Amygdala (tissue), 56 donors: ENCODE measurements around the gene CPNE2.

Experiments
- DNase-seq, 56 donors: peaks; one replicate each; lab custom pipeline; 2025; lab: John Stamatoyannopoulos, UW

The CPNE2 gene

DNA sequence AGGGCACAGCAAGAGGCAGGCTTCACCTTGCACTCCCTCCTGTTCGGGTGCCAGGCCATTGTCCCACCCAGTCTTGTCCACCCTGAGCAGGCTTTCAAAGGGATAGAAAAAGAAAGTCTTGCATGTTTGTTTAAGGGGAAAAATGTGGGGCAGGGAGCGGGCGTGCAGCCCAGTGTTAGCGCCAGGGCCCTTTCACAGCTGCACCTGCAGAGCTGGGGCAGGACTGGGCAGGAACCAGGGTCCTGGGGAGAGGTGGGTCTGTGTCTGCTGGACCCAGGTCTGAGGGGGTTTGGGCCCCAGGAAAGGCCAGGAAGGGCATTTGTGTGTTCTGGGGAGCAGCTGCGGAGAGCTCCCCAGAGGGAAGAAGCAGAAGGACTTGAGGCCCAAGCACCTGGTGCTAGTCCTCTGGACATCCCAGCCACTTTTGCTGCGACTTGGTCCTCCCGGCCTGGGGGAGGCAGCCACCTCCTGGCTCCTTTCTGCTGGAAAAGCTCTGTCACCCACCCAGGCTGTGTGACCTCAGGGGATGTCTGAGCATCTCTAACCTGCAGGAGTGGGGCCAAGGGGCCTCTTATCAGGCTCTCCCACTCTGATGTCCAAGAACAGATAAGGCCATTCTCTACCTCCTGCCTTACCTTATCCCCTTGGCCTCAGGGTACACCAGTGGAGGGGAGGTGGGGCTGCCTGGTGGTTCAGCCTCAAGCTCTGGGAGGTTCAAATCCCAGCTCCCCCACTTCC is 48.7 kb downstream of the CPNE2 start:
- DNase-seq, result no peak

DNA sequence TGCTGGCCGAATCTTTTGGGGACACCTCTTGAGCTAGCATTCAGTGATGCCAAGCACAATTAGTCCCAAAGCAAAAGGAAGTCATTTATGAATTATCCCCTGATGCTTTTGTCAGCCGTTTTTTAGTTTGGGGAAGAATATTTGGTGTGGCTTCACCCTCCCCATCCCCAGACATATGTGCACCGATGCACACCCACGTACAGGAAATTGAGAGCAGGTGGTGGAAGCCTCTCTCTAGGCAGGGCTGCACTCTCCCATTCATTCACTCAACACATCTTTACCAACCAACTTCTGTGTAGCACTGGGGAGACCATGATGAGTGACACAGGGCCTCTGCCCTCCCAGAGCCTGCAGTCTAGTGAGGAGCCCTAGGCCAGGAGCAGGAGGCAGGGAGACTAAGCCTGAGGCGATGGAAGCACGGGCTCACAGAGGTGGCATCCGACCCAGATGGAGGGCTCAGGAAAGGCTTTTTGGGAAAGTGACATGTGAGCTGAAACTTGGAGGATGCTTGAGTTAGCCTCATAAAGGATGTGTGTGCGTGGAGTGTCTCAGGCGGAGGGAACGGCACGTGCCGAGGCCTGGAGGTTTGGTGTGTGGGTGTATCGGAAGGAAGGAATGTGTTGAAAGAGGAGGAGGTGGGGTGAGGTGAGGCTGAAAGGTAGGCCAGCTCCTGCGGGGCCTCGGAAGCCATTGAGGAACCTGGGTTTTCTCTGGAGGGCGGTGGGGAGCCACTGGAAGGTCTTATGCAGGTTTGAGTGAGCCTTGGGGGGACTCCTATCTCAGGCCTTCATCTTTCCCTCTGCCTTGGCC is 49.6 kb downstream of the CPNE2 start:
- no peak for DNase-seq

DNA sequence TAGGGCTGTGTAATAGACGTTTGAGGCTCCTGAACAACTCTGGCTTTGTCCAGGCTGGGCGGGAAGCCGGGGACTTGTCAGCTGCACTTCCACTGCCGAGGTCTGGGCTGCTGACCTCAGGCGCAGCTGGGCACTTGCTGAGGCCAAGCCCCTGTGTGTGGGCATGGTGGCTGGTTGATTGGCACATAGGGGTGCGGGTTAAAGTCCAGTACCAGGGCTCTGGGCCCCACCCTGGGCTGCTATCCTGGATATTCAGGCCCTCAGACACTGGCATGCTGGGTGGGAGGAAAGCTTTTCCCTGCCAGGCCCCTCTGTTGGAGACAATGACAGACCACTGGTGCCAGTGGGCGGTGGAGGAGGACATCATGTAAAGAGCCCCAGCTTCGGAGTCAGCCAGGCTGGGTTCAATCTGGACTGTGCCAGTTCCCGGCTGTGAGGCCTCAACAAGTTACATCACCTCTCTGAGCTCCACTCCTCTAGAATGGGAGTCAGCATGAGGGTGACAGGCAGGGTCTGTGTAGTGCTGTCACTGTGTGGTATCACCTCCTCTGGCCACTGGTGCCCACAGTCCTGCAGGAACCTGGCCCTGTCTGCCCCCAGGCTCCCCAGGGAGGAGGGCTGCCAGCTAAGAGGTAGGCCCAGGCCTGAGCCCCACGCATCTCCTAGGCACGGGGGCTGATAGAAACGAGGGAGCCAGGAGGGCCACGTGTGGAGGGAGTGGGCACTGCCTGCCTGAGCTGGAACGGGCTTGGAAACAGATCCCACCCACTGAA is 51.0 kb downstream of the CPNE2 start:
- DNase-seq, result peak in 54 of 56 donors; percentile 31 to 96 (median 82)

GRCh38 chr16:57144027-57144426 is 51.6 kb downstream of the CPNE2 start:
- DNase-seq, result no peak

GRCh38 chr16:57145046-57146021 is 53.0 kb downstream of the CPNE2 start:
- no peak for DNase-seq

DNA sequence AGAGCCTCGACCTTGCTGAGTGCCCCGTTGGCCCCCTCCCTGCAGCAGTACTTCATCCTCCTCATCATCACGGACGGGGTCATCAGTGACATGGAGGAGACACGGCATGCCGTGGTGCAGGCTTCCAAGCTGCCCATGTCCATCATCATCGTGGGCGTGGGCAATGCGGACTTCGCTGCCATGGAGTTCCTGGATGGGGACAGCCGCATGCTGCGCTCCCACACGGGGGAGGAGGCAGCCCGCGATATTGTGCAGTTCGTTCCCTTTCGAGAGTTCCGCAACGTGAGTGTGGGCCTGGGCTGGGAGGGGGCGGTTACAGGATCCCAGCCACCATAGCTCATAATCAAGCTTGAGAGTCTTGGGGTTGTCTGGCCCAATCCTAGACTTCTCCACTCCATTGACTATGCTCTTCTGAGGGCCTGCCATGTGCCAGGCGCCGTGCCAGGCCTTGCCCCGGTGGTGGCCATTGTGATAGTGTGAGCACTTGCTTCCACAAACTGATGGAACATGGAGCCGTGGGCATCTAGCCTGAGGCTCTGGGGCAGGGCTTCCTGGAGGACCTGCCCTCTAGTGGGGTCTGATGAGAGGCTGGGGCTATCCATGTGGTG is 53.8 kb downstream of the CPNE2 start:
- peak in 1 of 56 donors; percentile 26 for DNase-seq

DNA sequence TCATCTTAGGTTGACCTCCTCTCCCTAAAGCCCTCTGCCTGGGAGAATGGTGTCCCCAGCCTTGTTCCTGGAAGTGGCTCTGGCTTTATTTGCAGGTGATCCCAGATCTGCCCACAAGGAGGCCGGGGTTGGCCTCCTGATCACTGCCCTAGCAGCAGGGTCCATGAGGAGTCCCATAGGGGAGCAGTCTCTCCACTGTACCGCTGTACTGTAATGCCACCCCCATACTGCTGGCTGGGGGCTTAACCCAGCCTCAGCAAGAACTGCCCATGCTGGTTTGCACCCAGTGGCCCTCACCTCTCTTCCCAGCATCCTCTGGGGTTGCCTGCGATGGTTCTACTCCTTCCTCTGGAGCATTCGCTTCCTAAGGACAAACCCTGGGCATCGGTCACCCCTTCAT is 54.4 kb downstream of the CPNE2 start:
- DNase-seq, result no peak

GRCh38 chr16:57147381-57148221 is 55.2 kb downstream of the CPNE2 start:
- peak in 16 of 56 donors; percentile 27 to 69 (median 47) for DNase-seq

DNA sequence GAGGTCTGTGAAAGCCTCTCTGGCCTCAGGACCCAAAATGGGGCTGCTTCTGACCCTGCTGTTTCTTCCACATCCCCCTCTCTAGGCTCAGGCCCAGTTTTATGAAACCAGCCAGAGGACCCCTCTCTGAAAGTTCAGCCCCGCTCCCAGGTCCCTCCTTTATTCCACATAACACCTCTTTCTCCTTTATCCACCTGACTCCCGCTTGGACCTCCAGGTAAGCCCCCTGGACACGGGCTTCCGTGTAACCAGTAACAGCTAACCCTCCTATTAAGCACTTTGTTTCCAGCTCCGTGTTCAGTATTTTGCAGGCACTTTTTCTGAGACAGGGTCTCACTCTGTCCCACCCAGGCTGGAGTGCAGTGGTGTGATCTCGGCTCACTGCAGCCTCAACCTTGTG is 56.1 kb downstream of the CPNE2 start:
- DNase-seq, result no peak

GRCh38 chr16:57149391-57149790 is 57.0 kb downstream of the CPNE2 start:
- DNase-seq, result no peak

DNA sequence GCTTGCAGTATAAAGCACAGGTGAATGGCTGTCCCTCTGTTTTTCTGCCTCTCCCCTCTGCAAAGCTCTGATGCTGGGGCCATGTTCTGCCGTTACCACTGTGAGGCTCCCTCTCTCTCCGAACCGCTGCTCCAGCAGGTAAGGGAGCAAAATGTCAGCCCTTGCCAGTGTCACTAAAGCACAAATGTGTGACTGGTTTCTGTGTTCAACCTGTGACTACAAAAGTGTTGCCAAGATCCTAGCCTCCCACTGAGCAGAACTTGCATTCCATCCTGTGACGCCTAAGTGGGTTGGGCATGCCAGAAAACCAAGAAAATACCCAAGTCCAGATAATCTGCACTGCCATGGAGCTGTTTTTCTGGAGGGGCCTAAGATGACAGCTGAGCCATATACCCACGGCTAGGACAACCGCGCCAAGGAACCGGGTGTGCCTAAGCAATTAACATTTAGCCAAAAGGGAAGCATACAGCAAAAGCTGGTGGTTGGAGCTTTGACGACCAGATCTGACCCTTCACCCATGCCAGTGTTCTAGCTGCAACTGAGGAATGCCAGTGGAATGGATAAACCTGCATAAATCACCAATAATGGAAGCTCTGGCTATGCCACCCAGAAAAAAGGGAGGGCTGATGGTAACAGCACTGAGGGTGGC is 58.4 kb downstream of the CPNE2 start:
- DNase-seq, result no peak

DNA sequence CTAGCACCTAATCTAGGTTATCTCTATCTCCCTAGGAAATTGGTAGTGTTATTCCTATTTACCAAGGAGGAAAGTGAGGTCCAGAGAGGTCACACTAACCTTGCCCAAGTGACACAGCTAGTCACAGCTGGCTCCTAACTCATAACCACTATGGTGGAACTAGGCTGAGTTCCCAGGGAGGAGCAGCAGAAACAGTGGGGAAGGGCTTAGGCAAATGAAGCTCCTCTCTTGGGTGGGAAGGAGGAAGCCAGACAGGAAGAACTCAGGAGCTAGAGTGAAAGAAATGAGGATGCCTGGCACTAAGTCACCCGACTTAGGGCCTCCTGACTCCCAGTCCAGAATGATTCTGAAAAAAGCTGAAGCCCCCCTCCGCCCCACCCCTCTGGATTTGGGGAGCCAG is 59.0 kb downstream of the CPNE2 start:
- no peak for DNase-seq

DNA sequence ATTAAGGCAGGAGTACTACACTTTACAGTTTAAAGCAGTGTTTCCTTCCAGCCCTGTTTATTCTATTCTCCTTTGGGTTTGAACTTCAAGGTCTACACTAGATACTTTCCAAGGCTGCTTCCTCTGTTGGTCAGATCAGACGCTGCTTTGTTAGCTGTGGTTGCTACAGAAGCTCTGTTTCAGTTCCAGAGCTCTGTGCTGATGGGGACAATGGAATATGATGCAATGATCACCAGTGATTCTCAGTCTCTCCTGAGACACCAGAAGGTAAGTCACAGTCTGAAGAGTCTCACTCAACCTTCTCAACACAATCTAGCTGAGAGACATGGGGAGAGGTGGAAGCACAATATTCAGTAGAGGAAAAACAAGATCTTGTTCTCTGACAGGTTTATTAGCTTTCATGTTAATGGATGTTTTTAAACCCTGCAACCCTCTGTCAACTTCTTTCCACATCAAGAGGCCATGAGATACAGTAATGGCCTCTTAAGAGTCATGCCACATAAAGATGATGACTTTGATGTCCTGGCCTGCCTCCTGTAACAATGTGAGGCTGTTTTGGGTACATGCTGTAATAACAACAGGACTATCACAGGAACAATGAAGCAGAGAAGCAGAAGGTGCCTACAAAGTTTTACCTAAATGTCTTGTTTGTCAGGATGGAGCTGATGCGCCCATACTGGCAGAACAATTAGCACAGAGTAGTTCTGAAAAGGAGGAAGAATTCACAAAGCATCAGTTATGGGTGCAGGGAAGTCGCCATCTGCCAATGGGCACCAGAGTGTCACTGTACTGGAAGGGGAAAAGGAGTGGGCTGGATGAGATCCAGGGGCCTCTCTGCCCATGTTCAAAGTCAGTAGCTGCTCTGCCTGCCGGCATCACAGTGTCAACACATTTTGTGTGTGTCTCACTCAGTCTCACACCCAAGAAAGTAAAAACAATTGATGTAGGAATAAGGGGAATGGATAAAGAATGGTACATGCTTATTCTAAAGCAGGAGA is 60.0 kb downstream of the CPNE2 start:
- peak in 6 of 56 donors; percentile 29 to 54 (median 46) for DNase-seq

- DNase-seq, result no peak
Observed at GRCh38 chr16:57153841-57154240, 61.5 kb downstream of the CPNE2 start.

DNA sequence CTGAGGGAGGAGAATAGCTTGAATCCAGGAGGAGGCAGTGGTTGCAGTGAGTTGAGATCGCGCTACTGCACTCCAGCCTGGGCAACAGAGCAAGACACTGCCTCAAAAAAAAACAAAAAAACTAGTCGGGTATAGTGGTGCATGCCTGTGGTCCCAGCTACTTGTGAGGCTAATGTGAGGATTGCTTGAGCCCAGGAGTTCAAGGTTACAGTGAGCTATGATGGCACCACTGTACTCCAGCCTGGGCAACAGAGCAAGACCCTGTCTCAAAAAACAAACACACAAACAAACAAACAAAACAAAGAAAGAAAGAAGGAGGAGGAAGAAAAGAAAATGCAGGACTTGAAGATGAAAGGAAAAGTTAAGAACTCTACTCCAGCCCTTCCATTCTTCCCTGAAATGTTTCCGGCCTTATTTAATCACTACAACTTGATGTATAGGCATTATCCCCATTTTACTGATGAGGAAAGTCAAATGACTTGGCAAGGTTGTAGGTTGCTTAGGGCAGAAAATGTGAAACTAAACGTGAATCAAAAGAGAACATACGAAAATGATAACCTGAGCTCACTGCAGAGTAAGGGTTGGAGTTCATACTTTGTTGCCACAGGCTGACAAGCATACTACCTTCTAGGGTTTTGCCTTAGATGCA is 63.4 kb downstream of the CPNE2 start:
- no peak for DNase-seq

DNA sequence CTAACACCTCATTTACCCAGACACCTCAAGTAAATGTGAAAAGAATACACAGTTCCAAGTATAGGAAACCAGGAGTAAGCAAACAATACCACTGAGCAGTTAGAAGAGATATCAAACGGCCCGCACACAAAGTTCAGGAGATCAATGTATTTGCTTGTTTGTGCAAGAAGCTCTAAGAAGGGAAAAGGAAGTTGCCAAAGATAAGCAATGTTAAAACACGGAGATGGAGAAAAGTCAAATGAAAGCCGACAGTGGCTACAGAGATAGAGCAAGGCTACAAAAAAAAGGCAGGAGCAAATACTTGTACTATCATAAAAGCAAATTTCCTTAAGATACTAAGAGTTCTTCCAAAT is 63.9 kb downstream of the CPNE2 start:
- DNase-seq, result no peak
